Large intestine (tissue), 3 donors: ENCODE data around the gene CPED1. TPM values are rescaled to one million over a fixed set of nuclear protein-coding genes. Genes with fewer than 3 reads are reported as not detected.
"Not testable (repeated sequence)": the region's sequence is repeated elsewhere in the genome, so short reads cannot be mapped to it uniquely, and the experiment has no call there.

Source experiments
- DNase-seq, 2 donors: peaks; one replicate each; pipeline versions ENCODE4 v3.0.0 to v3.0.0-alpha.2; 2013
- H3K27ac ChIP-seq: one replicate; pipeline ENCODE4 v1.5.1; 2013; ENCODE audit warnings: low read length
- H3K27me3 ChIP-seq: 2 replicates; pipeline ENCODE4 v1.6.1; 2013; ENCODE audit warnings: low read length; ENCODE audit not compliant: control insufficient read depth, insufficient read depth
- H3K36me3 ChIP-seq: 2 replicates; pipeline ENCODE4 v1.6.1; 2013; ENCODE audit warnings: low read length; ENCODE audit not compliant: control insufficient read depth, insufficient read depth
- H3K4me1 ChIP-seq: one replicate; pipeline ENCODE4 v1.6.1; 2013; ENCODE audit warnings: low read length; ENCODE audit not compliant: control insufficient read depth, insufficient read depth
- H3K4me3 ChIP-seq: one replicate; pipeline ENCODE4 v1.5.1; 2013; ENCODE audit warnings: low read length
- H3K9me3 ChIP-seq: one replicate; pipeline ENCODE4 v1.6.1; 2013; ENCODE audit warnings: mild to moderate bottlenecking, low read depth, low read length, moderate library complexity; ENCODE audit not compliant: control insufficient read depth
- WGBS: methylation state at CpG from one replicate; pipeline ENCODE4 v1.1.5; 2013; ENCODE audit warnings: low lambda C conversion rate; ENCODE audit not compliant: insufficient coverage; 5-methylcytosine and 5-hydroxymethylcytosine counted together
- polyA plus RNA-seq: library from polyadenylated mRNA; unstranded; fragments of 120-200 nt; gene quantifications from one replicate; pipeline ENCODE4 v1.2.1, GENCODE V29; 2013

The CPED1 gene
- polyA plus RNA-seq, 1 donor: 12.1 TPM

- not testable (repeated sequence) for DNase-seq, H3K27me3 ChIP-seq, H3K36me3 ChIP-seq, H3K9me3 ChIP-seq, H3K27ac ChIP-seq, H3K4me3 ChIP-seq, H3K4me1 ChIP-seq
- WGBS: no CpG with 5 or more reads among the region's 2 CpGs
Observed at GRCh38 chr7:121221108-121221507, 232.6 kb downstream of the CPED1 start.

GRCh38 chr7:121228779-121229178, 240.3 kb downstream of the CPED1 start:
- Histone ChIP-seq H3K27ac (no peak overlapping the region), H3K9me3 (no peaks in the 10 kb centered on the region), H3K36me3 (no peaks in the 10 kb centered on the region), H3K4me1 (no peaks in the 10 kb centered on the region), H3K27me3 (no peaks in the 10 kb centered on the region), H3K4me3 (no peak overlapping the region)
- no peak for DNase-seq
- no CpG with 5 or more reads among the region's 1 CpG for WGBS

- H3K4me3 ChIP-seq: no peak overlapping the region
- no peaks in the 10 kb centered on the region for H3K27me3 ChIP-seq
- H3K27ac ChIP-seq: no peak overlapping the region
- no peaks in the 10 kb centered on the region for H3K4me1 ChIP-seq
- H3K36me3 ChIP-seq: no peaks in the 10 kb centered on the region
- DNase-seq: no peak
- H3K9me3 ChIP-seq: no peaks in the 10 kb centered on the region
Observed at GRCh38 chr7:121235201-121235600, 246.7 kb downstream of the CPED1 start.

GRCh38 chr7:121237601-121238000, 249.1 kb downstream of the CPED1 start:
- no CpG with 5 or more reads among the region's 3 CpGs for WGBS
- H3K4me3 ChIP-seq: no peak overlapping the region
- H3K4me1 ChIP-seq: no peaks in the 10 kb centered on the region
- H3K36me3 ChIP-seq: no peaks in the 10 kb centered on the region
- no peak overlapping the region for H3K27ac ChIP-seq
- no peaks in the 10 kb centered on the region for H3K9me3 ChIP-seq
- no peaks in the 10 kb centered on the region for H3K27me3 ChIP-seq
- DNase-seq: no peak

- H3K27me3 ChIP-seq: no peaks in the 10 kb centered on the region
- DNase-seq: no peak
- H3K4me3 ChIP-seq: no peak overlapping the region
- peaks cover 3% of the 10 kb centered on the region for H3K36me3 ChIP-seq
- H3K27ac ChIP-seq: no peak overlapping the region
- H3K9me3 ChIP-seq: no peaks in the 10 kb centered on the region
- no CpG with 5 or more reads among the region's 7 CpGs for WGBS
- H3K4me1 ChIP-seq: no peaks in the 10 kb centered on the region
Observed at GRCh38 chr7:121244120-121244870, 255.8 kb downstream of the CPED1 start.

GRCh38 chr7:121251367-121251766, 262.9 kb downstream of the CPED1 start:
- not testable (repeated sequence) for H3K4me1 ChIP-seq, H3K27ac ChIP-seq, DNase-seq, H3K4me3 ChIP-seq, H3K27me3 ChIP-seq, H3K9me3 ChIP-seq, H3K36me3 ChIP-seq
- WGBS: no CpG with 5 or more reads among the region's 1 CpG

- H3K36me3 ChIP-seq, H3K27me3 ChIP-seq, H3K9me3 ChIP-seq, H3K4me1 ChIP-seq, H3K27ac ChIP-seq, H3K4me3 ChIP-seq, DNase-seq: not testable (repeated sequence)
- 100% methylated on average over 1 of the region's 5 CpGs for WGBS
Observed at GRCh38 chr7:121252523-121253235, 264.2 kb downstream of the CPED1 start.

GRCh38 chr7:121259826-121260225, 271.3 kb downstream of the CPED1 start:
- no peak overlapping the region for H3K4me3 ChIP-seq
- WGBS: 72% methylated on average over 2 of the region's 4 CpGs
- no peaks in the 10 kb centered on the region for H3K4me1 ChIP-seq
- no peaks in the 10 kb centered on the region for H3K36me3 ChIP-seq
- H3K27me3 ChIP-seq: no peaks in the 10 kb centered on the region
- H3K9me3 ChIP-seq: no peaks in the 10 kb centered on the region
- no peak overlapping the region for H3K27ac ChIP-seq
- no peak for DNase-seq

- Histone ChIP-seq H3K4me3 (no peak overlapping the region), H3K27me3 (no peaks in the 10 kb centered on the region), H3K36me3 (no peaks in the 10 kb centered on the region), H3K4me1 (no peaks in the 10 kb centered on the region), H3K27ac (no peak overlapping the region), H3K9me3 (no peaks in the 10 kb centered on the region)
- DNase-seq: no peak
- WGBS: no CpG with 5 or more reads among the region's 3 CpGs
Observed at GRCh38 chr7:121261207-121261884, 272.8 kb downstream of the CPED1 start.

GRCh38 chr7:121262221-121262620, 273.7 kb downstream of the CPED1 start:
- no peak overlapping the region for H3K4me3 ChIP-seq
- no peaks in the 10 kb centered on the region for H3K27me3 ChIP-seq
- H3K4me1 ChIP-seq: no peaks in the 10 kb centered on the region
- H3K27ac ChIP-seq: no peak overlapping the region
- H3K9me3 ChIP-seq: no peaks in the 10 kb centered on the region
- no peaks in the 10 kb centered on the region for H3K36me3 ChIP-seq
- DNase-seq: no peak
- WGBS: no CpG with 5 or more reads among the region's 1 CpG
